GM12801 (cell line): ENCODE data around the gene STK39.

ENCODE experiments used
- CTCF ChIP-seq: IDR thresholded peaks from one replicate; pipeline ENCODE4 v1.5.1; 2011; ENCODE audit warnings: control low read depth; ENCODE audit not compliant: insufficient read length; ENCODE audit errors: extremely low read depth

STK39 gene

GRCh38 chr2:168207851-168208250, 39.5 kb downstream of the STK39 start:
- TF ChIP-seq CTCF = no peak

GRCh38 chr2:168203762-168204693, 43.4 kb downstream of the STK39 start:
- TF ChIP-seq CTCF = no peak

- no peak for TF ChIP-seq CTCF
Observed at GRCh38 chr2:168201584-168202116, 45.7 kb downstream of the STK39 start.

GRCh38 chr2:168200930-168201583, 46.3 kb downstream of the STK39 start:
- TF ChIP-seq CTCF = no peak

GRCh38 chr2:168198476-168199207, 48.8 kb downstream of the STK39 start:
- TF ChIP-seq CTCF = no peak

GRCh38 chr2:168196764-168197180, 50.6 kb downstream of the STK39 start:
- no peak for TF ChIP-seq CTCF
